Activated CD8-positive, alpha-beta memory T cell treated with anti-CD3 and anti-CD28 coated beads for 36 hours (primary cell): ENCODE measurements around the gene GLDN. TPM values are rescaled to one million over a fixed set of nuclear protein-coding genes. Genes with fewer than 3 reads are reported as not detected.
"Not testable (repeated sequence)": the region's sequence is repeated elsewhere in the genome, so short reads cannot be mapped to it uniquely, and the experiment has no call there.

Experiments used
- CTCF ChIA-PET: fragments of 350-600 bp; sonication (Branson Sonifier 250); formaldehyde crosslinking; loops from one replicate; lab custom pipeline; 2021; ENCODE audit warnings: antibody characterized with exemption; lab: Charles Lee
- POLR2A ChIA-PET: fragments of 350-600 bp; sonication (Branson Sonifier 250); formaldehyde crosslinking; loops from one replicate; lab custom pipeline; 2021; ENCODE audit warnings: antibody characterized with exemption; lab: Charles Lee
- total RNA-seq, 2 experiments: library from RNA; stranded (reverse); gene quantifications; one replicate each; pipeline ENCODE4 v1.2.3, GENCODE V29; 2021

Gene GLDN
- total RNA-seq, 2 experiments from 2014 or later = not detected

DNA sequence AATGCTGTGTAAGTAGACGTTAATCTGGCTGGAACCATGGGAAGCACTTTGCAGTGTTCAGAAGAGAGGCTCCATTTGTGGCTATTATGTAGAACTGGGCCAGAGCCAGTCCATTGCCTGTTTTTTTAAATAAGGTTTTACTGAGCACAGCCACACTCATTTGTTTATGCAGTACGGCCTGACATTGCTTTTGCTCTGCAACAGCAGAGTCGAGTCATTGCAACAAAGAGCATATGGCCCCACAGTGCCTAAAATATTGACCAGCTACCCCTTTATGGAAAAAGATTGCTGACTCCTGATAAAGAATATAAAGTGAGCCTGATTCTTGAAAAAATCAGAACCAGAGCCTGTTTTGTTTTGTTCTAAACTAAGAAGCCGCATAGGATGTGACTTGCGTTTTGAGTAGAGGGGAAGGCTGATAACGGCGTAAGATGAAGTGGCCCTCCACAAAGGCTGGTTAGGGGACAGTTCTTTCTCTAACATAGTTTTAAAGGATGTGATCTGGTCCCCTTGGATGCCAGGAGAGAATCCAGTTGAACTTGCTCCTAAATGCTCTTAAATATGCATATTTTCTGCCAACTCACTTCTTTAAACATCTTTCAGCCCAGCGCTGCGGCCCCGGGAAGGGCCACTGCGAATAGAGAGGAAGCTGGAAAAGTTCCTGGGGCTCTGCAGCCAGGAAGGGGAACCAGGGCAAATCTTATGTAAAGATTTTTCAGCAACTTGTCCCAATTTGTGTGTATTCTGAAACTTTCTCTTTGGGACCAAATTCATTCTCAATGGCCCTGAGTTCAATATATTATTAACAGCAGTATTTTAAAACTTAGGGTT lies 64.5 kb downstream of the GLDN start:
- ChIA-PET CTCF (no interaction called here), POLR2A (no interaction called here)

DNA sequence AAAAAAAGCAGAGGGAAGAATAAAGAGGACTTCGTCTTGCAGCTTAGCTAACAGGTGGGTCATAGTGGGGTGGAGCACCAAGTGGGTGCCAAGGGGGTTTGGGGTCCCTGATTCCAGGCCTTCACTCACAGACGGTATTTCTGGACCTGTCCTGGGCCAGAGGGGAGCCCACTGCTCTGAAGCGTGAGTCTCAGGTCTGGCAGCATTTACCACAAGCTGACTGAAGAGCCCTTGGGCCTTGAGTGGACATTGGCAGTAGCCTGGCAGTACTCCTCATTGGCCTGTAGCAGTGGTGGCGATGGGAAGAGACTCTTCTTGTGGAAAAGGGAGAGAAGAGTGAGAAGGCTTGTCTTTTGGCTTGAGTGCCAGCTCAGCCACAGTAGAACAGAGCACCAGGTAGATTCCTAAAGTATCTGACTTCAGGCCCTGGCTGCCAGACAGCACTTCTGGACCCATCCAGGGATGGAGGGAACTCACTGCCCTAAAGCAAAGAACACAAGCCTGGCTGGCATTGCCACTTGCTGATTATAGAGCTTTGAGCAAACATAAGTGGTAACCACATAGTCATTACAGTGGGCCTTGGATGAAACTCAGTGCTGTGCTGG lies 72.9 kb downstream of the GLDN start:
- POLR2A ChIA-PET = no interaction called here
- CTCF ChIA-PET = no interaction called here

DNA sequence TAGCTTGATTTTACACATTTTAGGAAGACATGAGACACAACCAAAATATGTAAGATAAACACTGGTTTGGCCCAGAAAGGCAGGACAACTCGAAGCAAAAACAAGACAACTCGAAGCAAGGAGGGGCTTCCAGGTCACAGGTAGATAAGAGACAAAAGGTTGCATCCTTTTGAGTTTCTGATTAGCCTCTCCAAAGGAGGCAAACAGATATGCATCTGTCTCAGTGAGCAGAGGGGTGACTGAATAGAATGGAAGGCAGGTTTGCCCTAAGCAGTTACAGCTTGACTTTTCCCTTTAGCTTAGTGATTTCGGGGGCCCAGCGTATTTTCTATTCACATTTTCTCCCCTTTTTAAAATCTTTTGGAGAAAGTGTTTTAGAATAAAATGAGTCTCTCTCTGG lies 74.7 kb downstream of the GLDN start:
- ChIA-PET CTCF (no interaction called here), POLR2A (no interaction called here)

DNA sequence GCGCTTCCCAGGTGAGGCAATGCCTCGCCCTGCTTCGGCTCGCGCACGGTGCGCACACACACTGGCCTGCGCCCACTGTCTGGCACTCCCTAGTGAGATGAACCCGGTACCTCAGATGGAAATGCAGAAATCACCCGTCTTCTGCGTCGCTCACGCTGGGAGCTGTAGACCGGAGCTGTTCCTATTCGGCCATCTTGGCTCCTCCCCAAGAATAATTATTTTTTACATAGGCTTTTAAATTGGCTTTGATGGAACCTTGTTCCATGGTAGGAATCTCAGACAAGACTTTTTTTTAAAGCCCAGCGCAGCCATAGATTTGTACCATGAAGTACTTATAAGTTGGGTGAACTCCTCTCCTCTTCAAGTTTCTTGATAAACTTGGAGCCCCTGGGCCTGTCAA lies 81.6 kb downstream of the GLDN start:
- POLR2A ChIA-PET = not testable (repeated sequence)

DNA sequence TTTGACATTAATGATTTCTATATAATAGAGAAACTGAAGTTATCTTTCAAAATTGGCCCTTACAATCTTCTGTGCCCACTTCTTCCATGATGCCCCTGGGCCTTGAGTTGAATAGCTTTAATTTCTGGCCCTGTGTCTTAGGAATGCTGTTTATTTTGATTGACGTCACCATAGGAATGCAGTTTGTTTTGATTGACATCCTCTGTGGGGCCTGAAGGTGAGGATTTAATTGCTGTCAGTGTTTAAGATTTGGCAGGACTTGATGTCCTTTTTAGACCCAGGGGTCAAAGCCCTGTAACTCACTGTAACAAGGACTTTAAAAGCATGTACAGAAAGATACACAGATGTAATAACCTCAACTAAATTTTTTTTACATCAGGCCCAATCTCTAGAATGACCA lies 83.3 kb downstream of the GLDN start:
- CTCF ChIA-PET = no interaction called here
- POLR2A ChIA-PET = no interaction called here

More for the DNA sequence above, 81.6 kb downstream of the GLDN start:
- CTCF ChIA-PET = not testable (repeated sequence)

DNA sequence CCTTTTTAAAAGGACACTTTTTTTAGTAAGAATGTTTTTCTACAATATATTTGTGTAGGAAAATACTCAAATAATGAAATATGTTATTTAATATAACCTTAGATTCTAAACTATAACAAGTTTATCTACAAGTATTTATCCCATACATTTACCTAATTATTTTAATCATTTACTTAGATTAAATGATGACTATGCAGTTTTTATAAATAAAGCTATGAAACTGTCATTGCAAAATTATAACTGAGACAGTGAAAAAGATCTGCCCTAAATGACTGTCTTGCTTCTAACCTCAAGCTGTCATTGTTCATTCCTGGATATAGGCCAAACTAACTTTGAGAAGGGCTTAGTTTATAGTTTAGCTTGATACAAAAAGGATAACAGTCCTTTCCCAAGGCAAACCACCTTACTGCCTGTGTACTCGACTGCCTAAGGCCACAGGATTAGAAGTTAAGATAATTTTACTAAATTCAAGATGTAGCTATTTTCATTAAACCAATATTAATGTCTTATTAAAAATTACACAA lies 84.1 kb downstream of the GLDN start:
- ChIA-PET POLR2A (no interaction called here), CTCF (no interaction called here)

DNA sequence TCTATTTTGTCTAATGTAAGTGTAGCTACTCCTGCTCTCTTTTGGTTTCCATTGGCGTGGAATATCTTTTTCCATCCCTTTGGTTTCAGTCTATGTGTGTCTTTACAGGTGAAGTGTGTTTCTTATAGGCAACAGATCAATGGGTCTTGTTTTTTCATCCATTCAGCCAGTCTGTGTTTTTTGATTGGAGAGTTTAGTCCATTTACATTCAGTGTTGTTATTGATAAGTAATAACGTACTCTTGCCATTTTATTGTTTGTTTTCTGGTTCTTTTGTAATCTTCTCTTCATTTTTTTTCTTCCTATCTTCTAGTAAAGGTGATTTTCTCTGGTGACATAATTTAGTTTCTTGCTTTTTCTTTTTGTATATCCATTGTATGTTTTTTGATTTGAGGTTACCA lies 97.1 kb downstream of the GLDN start:
- ChIA-PET POLR2A (no interaction called here), CTCF (no interaction called here)

DNA sequence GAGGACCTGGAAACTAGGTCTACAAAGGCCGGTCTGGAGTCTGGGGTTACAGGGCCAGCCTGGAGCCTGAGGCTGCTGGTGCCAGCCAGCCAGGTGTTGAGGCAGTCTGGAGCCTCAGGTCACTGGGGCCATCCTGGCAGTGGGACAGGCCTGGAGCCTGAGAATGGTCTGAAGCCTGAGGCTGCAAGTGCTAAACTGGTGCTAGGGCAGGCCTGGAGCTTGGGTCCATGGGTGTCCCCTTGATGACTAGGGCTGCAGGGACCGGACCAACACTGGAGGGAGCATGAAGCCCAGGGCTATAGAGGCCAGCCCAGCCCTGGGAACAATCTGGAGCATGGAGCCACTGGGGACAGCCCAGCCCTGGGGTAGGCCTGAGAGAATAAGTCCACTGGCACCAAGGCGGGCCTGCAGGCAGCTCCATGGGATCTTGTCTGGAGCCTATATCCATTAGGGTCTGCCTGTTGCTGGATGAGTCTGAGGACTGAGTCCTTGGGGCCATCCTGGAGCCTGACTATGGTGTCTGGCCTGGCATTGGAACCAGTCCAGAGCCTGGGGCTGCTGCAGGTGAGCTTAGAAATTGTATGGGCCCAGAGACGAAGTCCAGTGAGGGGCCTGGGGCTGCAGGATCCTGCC lies 101.9 kb downstream of the GLDN start:
- ChIA-PET POLR2A (no interaction called here), CTCF (no interaction called here)

DNA sequence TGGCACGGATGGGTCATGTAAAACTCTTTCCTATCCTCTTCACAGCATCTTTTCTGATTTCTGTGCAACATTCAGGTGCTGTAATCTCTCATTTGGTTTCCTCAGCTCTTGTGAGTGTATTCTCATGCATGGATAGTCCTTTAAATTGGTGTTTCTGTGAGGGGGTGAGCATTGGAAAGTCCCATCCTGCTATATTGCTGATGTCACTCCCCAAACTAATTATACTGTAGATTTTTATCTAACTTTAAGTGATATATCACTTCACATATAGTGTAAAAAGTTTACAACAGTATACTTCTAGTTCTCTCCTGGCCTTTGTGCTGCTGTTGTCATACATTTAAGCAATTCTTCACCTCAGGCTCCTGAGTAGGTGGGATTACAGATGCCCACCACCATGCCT lies 102.7 kb downstream of the GLDN start:
- POLR2A ChIA-PET = no interaction called here
- CTCF ChIA-PET = no interaction called here

DNA sequence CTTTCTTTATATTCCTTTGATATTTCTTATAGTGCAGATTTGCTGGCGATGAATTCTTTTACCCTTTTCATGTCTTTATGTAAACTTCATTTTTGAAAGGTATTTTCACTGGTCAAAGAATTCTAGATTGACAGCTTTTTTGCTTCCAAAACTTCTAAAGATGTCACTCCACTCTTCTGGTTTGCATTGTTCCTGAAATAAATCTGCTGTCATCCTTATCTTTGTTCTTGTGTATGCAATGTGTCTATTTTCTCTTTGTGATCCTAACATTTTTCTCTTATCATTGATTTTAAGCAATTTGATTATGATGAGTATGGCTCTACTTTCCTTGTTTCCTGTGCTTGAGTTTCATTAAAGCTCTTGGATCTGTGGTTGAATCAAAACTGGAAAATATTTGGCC lies 103.4 kb downstream of the GLDN start:
- POLR2A ChIA-PET = no interaction called here
- CTCF ChIA-PET = no interaction called here

DNA sequence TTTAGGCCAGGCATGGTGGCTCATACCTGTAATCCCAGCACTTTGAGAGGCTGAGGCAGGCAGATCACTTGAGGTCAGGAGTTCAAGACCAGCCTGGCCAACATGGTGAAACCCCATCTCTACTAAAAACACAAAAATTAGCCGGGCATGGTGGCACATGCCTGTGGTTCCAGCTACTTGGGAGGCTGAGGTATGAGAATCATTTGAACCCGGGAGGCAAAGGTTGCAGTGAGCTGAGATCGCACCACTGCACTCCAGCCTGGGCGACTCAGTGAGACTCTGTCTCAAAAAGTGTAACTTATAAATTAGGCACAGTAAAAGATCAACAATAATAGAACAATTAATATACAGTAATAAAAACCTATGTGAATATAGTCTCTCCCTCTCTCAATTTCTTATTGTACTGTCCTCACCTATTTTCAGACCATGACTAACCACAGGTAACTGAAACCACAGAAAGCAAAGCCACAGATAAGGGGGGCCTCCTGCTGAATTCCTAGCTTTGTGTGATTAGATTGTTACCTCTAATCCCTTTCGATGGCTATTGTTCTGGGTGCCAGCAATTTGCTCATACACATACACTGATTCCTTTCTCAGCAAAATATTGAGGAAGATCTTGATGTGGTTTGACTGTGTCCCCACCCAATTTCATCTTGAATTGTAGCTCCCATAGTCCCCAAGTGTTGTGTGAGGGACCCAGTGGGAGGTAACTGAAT lies 104.7 kb downstream of the GLDN start:
- POLR2A ChIA-PET, CTCF ChIA-PET: not testable (repeated sequence)

DNA sequence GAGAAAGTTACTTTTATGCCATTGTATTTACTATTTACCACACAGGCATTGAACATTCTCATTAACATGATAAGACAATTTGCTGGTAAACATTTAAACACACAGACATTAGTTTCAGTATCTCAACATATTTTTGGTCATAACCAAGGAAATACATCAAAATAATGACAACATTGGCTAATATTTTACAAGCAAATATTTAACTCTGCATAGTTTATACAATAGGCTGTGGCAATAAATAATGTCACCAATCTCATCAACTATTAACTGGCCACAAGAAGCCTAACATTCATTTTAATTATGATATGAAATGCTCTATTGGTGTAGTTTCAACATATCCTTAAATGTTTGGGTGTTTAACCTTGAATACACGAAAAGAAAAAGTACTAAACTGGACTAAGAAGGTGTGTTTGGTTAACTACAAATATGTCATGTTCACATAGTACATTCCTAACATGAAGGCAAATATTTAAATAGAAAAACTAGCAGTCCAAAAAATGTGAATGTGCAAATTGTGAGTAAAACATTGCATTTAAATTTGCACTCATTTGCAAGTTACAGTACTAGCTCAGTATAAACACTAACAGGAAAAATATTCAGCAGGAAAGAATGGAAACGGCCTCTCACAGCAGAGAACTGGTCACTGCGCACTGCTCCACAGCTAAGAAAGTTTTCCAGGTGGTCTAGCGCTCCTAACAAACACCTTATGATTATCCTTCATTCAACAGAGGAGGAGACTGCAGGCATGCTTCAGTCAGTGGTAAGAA lies 106.6 kb downstream of the GLDN start:
- CTCF ChIA-PET = no interaction called here
- POLR2A ChIA-PET = no interaction called here

DNA sequence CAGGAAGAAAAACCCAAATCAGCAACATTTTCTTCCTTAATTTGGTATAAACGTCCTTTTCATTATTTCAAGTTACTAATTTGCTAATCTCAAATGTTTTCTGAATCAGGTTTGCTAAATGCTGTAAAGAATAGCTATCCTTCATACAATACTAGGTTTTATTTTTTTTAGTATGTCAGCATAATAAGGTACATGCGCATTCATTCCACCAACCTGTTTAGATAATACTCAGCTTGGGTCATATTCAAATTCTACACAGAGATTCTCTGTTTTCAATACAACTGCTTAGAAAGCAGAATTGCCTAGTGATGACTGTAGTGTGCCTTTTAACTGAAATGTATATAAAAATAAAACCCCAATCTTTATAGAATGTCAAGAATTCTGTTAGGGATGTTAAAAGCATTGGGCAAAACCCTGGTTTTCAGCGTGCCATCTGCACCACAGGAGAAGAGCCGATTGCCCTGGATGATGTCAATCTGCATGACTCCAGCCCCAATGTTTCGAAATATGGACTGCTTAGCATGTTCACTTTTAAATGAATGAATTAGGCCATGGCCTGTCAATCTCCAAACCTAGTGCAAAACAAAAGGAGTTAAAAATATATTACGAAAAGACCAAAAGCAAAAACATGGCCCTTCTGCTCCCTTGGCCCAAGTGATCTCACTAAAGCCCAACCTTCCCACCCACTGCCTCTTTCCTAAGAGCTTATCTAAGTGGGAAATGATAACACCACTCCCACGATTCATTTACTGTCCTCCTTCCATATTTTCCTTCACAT lies 107.4 kb downstream of the GLDN start:
- ChIA-PET POLR2A (no interaction called here), CTCF (no interaction called here)

DNA sequence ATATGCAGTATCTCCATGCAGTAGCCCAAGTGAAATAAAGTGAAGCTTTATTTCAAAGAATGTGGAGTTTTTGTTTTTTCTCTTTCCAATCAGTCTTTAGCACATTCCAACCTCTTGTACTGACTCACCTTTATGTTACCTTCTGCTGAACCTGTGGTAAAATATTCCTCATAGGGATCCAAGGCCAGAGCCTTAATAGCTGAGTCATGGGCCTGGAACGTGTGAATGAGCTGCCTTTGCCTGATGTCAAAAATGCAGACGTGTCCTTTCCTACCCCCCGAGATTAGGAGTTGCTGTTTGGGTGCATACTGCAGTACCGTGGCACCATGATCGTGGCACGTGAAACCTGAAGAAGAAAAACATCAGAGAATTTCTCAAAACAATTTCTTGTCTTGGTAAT lies 108.5 kb downstream of the GLDN start:
- ChIA-PET POLR2A (no interaction called here), CTCF (no interaction called here)

Other genes starting within 250 kb of the GLDN start
- gene TNFAIP8L3, start 246.7 kb upstream of the GLDN start, total RNA-seq = 1 to 10 TPM; 1.2 to 1.6 TPM
- not detected for gene CYP19A1, start 3.1 kb upstream of the GLDN start, total RNA-seq